IMR-90 (cell line): ENCODE data around the gene CLEC2A. TPM values are rescaled to one million over a fixed set of nuclear protein-coding genes. Genes with fewer than 3 reads are reported as not detected.

Source experiments
- ATAC-seq: fragments of 200-7000 bp; cut with Tn5 transposase; 2 replicates; pipeline ENCODE4 v1.9.1; 2020; ENCODE audit warnings: low read depth, mild to moderate bottlenecking, moderate library complexity
- BruUV-seq: library from RNA; stranded (reverse); fragments of 400-500 nt; replicated peaks from 2 replicates; lab custom pipeline; 2021; lab: Mats Ljungman, UMichigan
- CTCF ChIA-PET: fragments of 300-600 bp; formaldehyde crosslinking; extraction: SDS; loops from one replicate; lab custom pipeline; 2021; ENCODE audit warnings: antibody characterized with exemption; lab: Yijun Ruan, JAX
- POLR2A ChIA-PET: fragments of 300-600 bp; sonication (Branson Sonifier 250); formaldehyde crosslinking; loops from one replicate; lab custom pipeline; 2022; ENCODE audit warnings: antibody characterized with exemption; ENCODE audit not compliant: unreplicated experiment; lab: Charles Lee
- DNase-seq: peaks from one replicate; pipeline ENCODE4 v3.0.0; 2013
- H2AFZ ChIP-seq: replicated peaks from 2 replicates; pipeline ENCODE3; 2013; ENCODE audit warnings: low read length, mild to moderate bottlenecking; ENCODE audit not compliant: poor library complexity
- H2AK5ac ChIP-seq: 2 replicates; pipeline ENCODE4 v1.6.1; 2013; ENCODE audit warnings: low read depth, low read length, inconsistent platforms
- H2AK9ac ChIP-seq: replicated peaks from 2 replicates; pipeline ENCODE3; 2013; ENCODE audit warnings: mild to moderate bottlenecking, low read depth, low read length, moderate library complexity; ENCODE audit not compliant: poor library complexity
- H2BK120ac ChIP-seq: 2 replicates; pipeline ENCODE4 v1.6.1; 2013; ENCODE audit warnings: low read depth, low read length, inconsistent platforms
- H2BK15ac ChIP-seq: 3 replicates; pipeline ENCODE4 v1.6.1; 2013; ENCODE audit warnings: low read depth, low read length, inconsistent platforms
- H2BK20ac ChIP-seq: 2 replicates; pipeline ENCODE4 v1.6.1; 2013; ENCODE audit warnings: low read depth, mild to moderate bottlenecking, inconsistent platforms, low read length, moderate library complexity
- H2BK5ac ChIP-seq: 2 replicates; pipeline ENCODE4 v1.6.1; 2013; ENCODE audit warnings: mild to moderate bottlenecking, low read depth, low read length, inconsistent platforms; ENCODE audit not compliant: poor library complexity, severe bottlenecking
- H3K14ac ChIP-seq: replicated peaks from 2 replicates; pipeline ENCODE4 v1.6.1; 2013; ENCODE audit warnings: low read depth, low read length, inconsistent platforms
- H3K18ac ChIP-seq: 2 replicates; pipeline ENCODE4 v1.6.1; 2013; ENCODE audit warnings: low read depth, low read length, control low read depth
- H3K23ac ChIP-seq: 2 replicates; pipeline ENCODE4 v1.6.1; 2013; ENCODE audit warnings: low read depth, low read length, inconsistent platforms
- H3K27ac ChIP-seq: 2 replicates; pipeline ENCODE4 v1.5.1; 2013; ENCODE audit warnings: mild to moderate bottlenecking, control low read depth, low read length; ENCODE audit not compliant: insufficient read depth
- H3K27me3 ChIP-seq: 2 replicates; pipeline ENCODE4 v1.6.1; 2013; ENCODE audit warnings: low read length; ENCODE audit not compliant: control insufficient read depth, insufficient read depth
- H3K36me3 ChIP-seq: 2 replicates; pipeline ENCODE4 v1.6.1; 2013; ENCODE audit warnings: low read length, mixed read lengths; ENCODE audit not compliant: control insufficient read depth, insufficient read depth
- H3K4ac ChIP-seq: 2 replicates; pipeline ENCODE4 v1.6.1; 2013; ENCODE audit warnings: low read depth, low read length, inconsistent platforms
- H3K4me1 ChIP-seq: 2 replicates; pipeline ENCODE4 v1.6.1; 2013; ENCODE audit warnings: low read length, mixed read lengths; ENCODE audit not compliant: control insufficient read depth, insufficient read depth
- H3K4me2 ChIP-seq: 2 replicates; pipeline ENCODE4 v1.6.1; 2013; ENCODE audit warnings: low read depth, mild to moderate bottlenecking, control low read depth, low read length, moderate library complexity
- H3K4me3 ChIP-seq: 2 replicates; pipeline ENCODE4 v1.5.1; 2013; ENCODE audit warnings: low read depth, mild to moderate bottlenecking, control low read depth, low read length, moderate library complexity; ENCODE audit not compliant: insufficient read depth
- H3K56ac ChIP-seq: 2 replicates; pipeline ENCODE4 v1.6.1; 2013; ENCODE audit warnings: low read length, inconsistent platforms; ENCODE audit not compliant: insufficient read depth; ENCODE audit errors: extremely low read depth
- H3K79me1 ChIP-seq, 2 experiments: 2 replicates each; pipeline ENCODE4 v1.6.1; 2013; ENCODE audit warnings: low read length in 2 of 2, inconsistent platforms in 1 of 2, low read depth in 1 of 2
- H3K9ac ChIP-seq: 2 replicates; pipeline ENCODE4 v1.6.1; 2013; ENCODE audit warnings: low read depth, low read length, control low read depth
- H3K9me1 ChIP-seq: 2 replicates; pipeline ENCODE4 v1.6.1; 2013; ENCODE audit warnings: low read length, inconsistent platforms; ENCODE audit not compliant: insufficient read depth
- H3K9me3 ChIP-seq: 2 replicates; pipeline ENCODE4 v1.6.1; 2013; ENCODE audit warnings: low read length; ENCODE audit not compliant: control insufficient read depth, insufficient read depth
- H4K20me1 ChIP-seq: 2 replicates; pipeline ENCODE4 v1.6.1; 2013; ENCODE audit warnings: low read length, inconsistent platforms; ENCODE audit not compliant: insufficient read depth
- H4K5ac ChIP-seq: 2 replicates; pipeline ENCODE4 v1.6.1; 2013; ENCODE audit warnings: mild to moderate bottlenecking, low read depth, low read length, control low read depth
- H4K8ac ChIP-seq, 2 experiments: 2 replicates each; pipeline ENCODE4 v1.6.1; 2013; ENCODE audit warnings: low read depth in 2 of 2, low read length in 2 of 2, control low read depth in 1 of 2, inconsistent platforms in 1 of 2
- H4K91ac ChIP-seq: 2 replicates; pipeline ENCODE4 v1.6.1; 2013; ENCODE audit warnings: low read depth, low read length, inconsistent platforms; ENCODE audit not compliant: insufficient read depth
- CEBPB ChIP-seq: IDR thresholded peaks from 2 replicates; pipeline ENCODE4 v1.6.1; 2012; ENCODE audit warnings: low read depth, low read length, improper control_type of control experiment
- MXI1 ChIP-seq: IDR thresholded peaks from 2 replicates; pipeline ENCODE4 v1.6.1; 2012; ENCODE audit warnings: low read depth, mild to moderate bottlenecking, low read length, moderate library complexity, borderline replicate concordance
- POLR2A ChIP-seq: IDR thresholded peaks from 2 replicates; pipeline ENCODE4 v1.6.1; 2012; ENCODE audit warnings: mild to moderate bottlenecking, low read depth, low read length
- WGBS, 2 experiments: methylation state at CpG; one replicate each; pipeline versions ENCODE4 v1.1.5 to v1.1.7; 2013; ENCODE audit warnings: missing lambda C conversion rate in 2 of 2; ENCODE audit not compliant: insufficient read length in 1 of 2; ENCODE audit errors: extremely low coverage in 2 of 2; 5-methylcytosine and 5-hydroxymethylcytosine counted together
- dilution Hi-C: fragments of 300-500 bp; cut with HindIII; formaldehyde crosslinking; loops from one replicate; pipeline ENCODE4 v1.14.3; 2018; ENCODE audit warnings: low sequenced_read_pairs; ENCODE audit not compliant: unreplicated experiment
- in situ Hi-C: fragments of 300-500 bp; cut with MboI; formaldehyde crosslinking; loops from 3 replicates; pipeline ENCODE4 v1.14.3; 2019; ENCODE audit warnings: low sequenced_read_pairs, inconsistent platforms, mixed read lengths
- intact Hi-C: fragments of 100-400 bp; cut with micrococcal nuclease; formaldehyde crosslinking; loops from 2 replicates; pipeline ENCODE4 v1.10.0; 2022
- polyA plus RNA-seq, 3 experiments: library from polyadenylated mRNA; depleted of rRNA; stranded (reverse); fragments of >200 nt; gene quantifications; 2 replicates each; pipeline ENCODE4 v1.2.3, GENCODE V29; 2012; ENCODE audit warnings: low replicate concordance in 1 of 3
- total RNA-seq: library from RNA; depleted of rRNA; stranded (reverse); fragments of >200 nt; gene quantifications from 2 replicates; pipeline ENCODE4 v1.2.3, GENCODE V29; 2012

The CLEC2A gene
- total and polyA plus RNA-seq, 2 of the 4 experiments (the other 2 are of a cell fraction) = not detected

DNA sequence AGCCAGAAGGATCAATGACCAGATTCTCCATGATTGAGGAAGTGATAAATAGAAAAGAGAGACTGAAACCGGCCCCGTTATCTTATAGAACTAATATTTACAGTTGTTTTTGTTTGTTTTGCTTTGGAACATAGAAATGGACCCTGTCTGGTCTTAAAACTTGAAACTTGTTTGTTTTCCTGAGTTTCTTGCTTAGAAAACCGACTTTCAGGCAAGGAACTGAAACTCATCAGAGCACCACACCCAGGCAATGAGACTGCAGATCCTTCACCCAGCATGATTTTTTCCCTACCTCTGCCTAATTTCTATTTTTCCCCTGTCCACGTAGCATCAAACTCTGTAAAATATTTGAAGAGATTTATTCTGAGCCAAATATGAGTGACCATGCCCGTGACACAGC is 28.4 kb upstream of the CLEC2A start:
- no TSS peak for BruUV-seq
- ATAC-seq (no peak), DNase-seq (no peak)
- CTCF ChIA-PET = no interaction called here
- no peak overlapping the region for H3K4ac ChIP-seq
- POLR2A ChIA-PET = no interaction called here
- H2AFZ ChIP-seq = no peak overlapping the region
- H2BK15ac ChIP-seq = no peak overlapping the region
- in situ Hi-C loops = no loop called here
- H3K27me3 ChIP-seq = peaks cover 4% of the 10 kb centered on the region
- H3K36me3 ChIP-seq = no peaks in the 10 kb centered on the region
- no peak overlapping the region for H3K14ac ChIP-seq
- H3K9me1 ChIP-seq = no peaks in the 10 kb centered on the region
- no peaks in the 10 kb centered on the region for H4K20me1 ChIP-seq
- no peak overlapping the region for H2BK20ac ChIP-seq
- no peak overlapping the region for H2AK9ac ChIP-seq
- no peak overlapping the region for H3K23ac ChIP-seq
- H3K56ac ChIP-seq = no peak overlapping the region
- no CpG with 5 or more reads among the region's 5 CpGs for WGBS, 2 experiments
- H3K79me1 ChIP-seq = no peaks in the 10 kb centered on the region
- no peak overlapping the region for H4K8ac ChIP-seq
- no peaks in the 10 kb centered on the region for H3K4me1 ChIP-seq
- H2BK120ac ChIP-seq = no peak overlapping the region
- no peak overlapping the region for H3K18ac ChIP-seq
- dilution Hi-C loops = no loop called here
- TF ChIP-seq POLR2A (no peak), MXI1 (no peak), CEBPB (no peak)
- H3K4me3 ChIP-seq = no peak overlapping the region
- no peak overlapping the region for H3K4me2 ChIP-seq
- H3K9ac ChIP-seq = no peak overlapping the region
- H4K5ac ChIP-seq = no peak overlapping the region
- intact Hi-C loops = no loop called here
- H4K91ac ChIP-seq = no peak overlapping the region
- no peaks in the 10 kb centered on the region for H3K9me3 ChIP-seq
- no peak overlapping the region for H2AK5ac ChIP-seq
- no peak overlapping the region for H3K27ac ChIP-seq
- H2BK5ac ChIP-seq = no peak overlapping the region
